Hematopoietic multipotent progenitor cell treated with erythropoietin and hydrocortisone succinate and interleukin-3 and kit ligand, for 6 days (in vitro differentiated cells): ENCODE measurements around the gene DCAF4.

Experiments used
- DNase-seq: peaks from one replicate; pipeline ENCODE4 v3.0.0-alpha.2; 2015

The DCAF4 gene, protein sequence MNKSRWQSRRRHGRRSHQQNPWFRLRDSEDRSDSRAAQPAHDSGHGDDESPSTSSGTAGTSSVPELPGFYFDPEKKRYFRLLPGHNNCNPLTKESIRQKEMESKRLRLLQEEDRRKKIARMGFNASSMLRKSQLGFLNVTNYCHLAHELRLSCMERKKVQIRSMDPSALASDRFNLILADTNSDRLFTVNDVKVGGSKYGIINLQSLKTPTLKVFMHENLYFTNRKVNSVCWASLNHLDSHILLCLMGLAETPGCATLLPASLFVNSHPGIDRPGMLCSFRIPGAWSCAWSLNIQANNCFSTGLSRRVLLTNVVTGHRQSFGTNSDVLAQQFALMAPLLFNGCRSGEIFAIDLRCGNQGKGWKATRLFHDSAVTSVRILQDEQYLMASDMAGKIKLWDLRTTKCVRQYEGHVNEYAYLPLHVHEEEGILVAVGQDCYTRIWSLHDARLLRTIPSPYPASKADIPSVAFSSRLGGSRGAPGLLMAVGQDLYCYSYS

DNA sequence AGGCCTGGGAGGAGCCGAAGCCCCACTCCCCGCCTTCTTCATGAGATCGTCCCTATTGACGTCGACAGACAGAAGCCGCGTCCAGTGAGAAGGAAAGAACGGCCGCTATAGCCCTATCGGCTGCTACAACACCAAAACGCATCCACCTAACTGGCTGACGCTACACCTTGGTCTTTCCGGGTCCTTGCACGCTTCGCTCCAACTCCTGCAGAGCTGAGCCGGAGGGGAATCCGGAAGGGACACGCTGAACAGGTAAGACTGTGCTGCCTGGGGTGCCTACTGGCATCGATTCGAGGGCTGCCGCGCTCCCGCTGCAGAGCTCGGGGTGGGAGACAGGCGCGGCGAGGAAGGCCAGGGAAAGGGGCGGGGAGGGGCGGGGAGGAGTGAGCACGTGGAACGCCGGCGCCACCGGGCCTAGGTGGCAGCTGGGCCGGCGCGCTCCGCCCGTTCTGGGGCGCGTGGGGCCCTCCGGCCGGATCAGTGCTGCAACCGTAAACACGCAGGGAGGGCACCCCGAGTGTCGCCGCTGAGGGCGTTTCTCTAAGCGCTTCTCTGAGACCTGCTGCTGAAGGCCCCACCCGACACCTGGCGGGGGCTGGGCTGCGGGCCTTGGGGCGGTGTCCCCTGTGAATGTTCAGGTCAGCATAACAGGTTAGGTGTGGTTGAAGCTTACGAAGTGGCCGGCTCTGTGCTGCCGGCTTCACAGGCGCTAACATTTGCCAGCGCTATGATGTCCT, at the start of gene DCAF4:
DCAF4 (plus strand) TSS at position 173 of the 737 bp plus-strand sequence. CDS start 11,515 bp downstream, outside the sequence.
- peak; percentile 100 for DNase-seq

DNA sequence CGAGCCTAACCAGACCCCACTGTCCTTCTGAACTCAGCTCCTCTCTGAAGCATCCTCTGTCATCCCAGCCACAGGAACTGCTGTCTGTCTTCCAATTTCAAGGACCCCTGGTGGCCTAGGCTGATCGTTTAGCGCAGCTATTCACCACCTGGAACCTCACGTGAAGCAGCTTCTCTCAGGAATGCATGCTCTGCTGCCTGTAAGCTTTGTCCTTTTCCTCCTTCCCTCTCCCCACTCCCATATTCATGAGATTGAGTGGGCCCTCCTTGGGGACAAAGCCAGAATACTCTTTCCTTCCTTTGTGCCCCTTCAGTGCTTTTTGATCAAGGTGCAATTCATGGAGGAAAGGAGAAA, 49.6 kb upstream of the DCAF4 start:
- no peak for DNase-seq

DNA sequence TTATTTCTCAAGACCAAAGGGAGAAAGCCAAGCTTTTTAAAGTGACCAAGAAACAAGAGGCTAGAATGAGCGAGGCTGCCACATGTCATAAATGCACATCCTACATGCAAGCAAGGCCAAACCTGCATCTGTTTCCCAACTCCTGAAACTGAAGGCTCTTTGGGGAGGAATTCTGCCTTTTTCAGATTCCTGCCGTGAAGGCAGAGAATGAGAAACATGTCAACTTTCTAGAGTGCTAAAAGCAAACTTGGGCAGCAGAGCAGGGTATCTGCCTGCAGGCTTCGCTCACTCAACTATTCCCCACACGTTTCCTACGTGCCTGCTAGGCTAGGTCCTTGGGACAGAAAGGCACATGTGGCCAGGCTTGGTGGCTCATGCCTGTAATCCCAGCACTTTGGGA, 47.5 kb upstream of the DCAF4 start:
- DNase-seq = no peak

DNA sequence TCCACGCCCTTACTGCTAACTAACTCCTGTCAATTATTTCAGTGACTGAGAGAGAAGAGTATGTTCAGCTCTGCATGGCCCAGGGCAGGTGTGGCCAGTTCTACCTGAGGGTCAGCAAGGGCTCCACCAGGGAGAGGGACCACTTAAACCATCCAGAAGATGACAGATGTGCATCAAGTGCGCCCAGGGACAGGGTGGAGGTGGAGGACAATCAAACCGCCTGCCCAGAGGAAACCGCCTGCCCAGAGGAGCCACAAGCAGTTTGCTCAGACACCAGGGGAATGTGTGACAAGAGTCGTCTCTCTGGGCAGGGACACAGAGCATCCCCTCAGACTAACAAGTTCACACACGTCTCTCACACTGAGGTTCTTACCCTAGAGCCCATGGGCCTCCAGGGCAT, 46.8 kb upstream of the DCAF4 start:
- no peak for DNase-seq

DNA sequence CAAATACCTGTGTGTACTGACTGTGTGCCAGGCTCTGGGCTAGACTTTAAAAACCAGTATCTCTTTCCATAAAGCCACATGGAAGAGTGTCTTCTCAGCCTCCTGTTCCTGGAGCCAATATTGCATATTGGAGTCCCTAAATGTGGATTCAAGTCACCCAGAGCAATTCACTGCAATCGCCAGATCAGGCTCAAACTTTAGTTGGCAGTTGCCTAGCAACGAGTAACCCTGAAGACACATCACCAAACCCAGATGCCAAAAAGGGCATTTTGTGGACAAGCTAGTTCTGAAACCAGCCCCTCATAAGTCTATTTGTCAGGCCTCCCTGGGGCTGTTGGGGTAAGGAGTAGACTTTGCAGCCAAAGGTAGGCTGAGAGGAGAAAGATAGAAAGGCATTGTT, 46.1 kb upstream of the DCAF4 start:
- DNase-seq = no peak

DNA sequence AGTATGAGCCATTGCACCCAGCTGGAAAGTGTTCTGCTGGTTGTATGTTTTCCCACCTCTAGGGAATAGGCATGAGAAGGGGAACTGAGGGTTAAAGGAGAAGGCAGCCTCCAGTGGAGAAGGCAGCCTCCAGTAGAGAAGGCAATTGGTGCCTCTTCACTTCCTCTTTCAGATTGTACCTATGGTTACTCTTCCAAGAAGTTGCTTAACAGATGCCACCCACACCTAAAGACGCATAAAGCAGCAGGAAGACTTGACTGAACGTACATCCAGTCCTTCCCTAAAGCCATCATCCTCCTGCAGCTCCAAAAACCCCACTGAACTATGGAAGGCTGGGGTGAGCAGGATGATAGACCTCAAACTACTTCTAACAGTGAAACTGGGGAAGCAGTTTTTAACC, 45.4 kb upstream of the DCAF4 start:
- DNase-seq = no peak

DNA sequence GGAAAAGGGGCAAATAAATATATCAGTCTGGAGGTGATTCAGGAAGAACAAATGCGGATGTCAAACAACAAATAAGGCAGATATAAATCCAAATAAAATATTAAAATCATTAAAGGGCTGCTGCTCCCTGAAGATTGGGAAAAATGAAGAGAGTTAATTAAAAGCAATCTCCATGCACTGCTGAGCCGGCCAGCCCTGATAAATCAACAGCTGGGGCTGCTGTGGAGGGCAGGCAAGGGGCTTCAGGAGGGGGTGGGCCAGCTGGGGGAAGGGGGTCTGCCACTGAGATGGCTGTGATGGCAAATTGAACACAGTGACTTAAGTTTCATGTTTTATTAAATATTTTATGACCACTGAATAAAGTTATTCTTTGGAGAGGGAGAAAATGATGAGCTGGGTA, 44.7 kb upstream of the DCAF4 start:
- no peak for DNase-seq

DNA sequence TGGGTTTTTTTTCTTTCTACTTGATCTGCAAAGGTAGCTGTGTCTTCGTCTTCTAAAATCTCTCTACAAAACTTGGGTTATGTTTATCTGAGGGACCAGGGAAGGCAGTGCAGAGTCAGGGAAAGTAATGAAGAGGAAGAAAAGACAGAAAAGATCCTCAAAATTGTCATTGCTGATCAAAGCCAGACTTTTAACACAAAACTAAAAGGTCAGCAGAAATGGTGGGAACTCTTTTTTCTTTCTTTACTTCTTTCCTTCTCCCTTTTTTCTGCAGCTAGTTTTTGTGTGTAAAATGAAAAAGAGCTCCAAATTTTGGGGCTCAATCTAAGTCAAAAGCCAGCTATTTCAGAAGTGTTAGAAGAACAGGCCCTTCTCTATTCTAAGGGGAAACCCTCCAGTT, 44.2 kb upstream of the DCAF4 start:
- no peak for DNase-seq

DNA sequence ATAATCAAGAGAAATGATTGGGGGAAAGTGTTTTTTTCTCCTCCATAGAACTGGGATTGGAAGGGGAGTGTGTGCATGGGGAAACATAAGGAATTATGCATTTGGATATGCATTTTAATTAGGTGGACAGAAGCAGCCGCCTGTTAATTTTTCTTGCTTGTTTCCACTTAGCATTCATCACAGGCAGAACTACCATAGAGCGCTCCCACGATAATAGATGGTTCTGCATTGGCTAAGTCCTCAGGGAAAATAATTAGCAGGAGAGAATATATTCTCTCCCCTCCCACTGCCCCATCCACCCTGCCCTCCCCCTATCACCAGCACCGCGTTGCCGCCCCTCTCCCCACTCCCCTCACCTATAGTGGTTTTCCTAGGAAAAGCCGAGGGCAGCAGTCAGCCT, 43.8 kb upstream of the DCAF4 start:
- DNase-seq = no peak

DNA sequence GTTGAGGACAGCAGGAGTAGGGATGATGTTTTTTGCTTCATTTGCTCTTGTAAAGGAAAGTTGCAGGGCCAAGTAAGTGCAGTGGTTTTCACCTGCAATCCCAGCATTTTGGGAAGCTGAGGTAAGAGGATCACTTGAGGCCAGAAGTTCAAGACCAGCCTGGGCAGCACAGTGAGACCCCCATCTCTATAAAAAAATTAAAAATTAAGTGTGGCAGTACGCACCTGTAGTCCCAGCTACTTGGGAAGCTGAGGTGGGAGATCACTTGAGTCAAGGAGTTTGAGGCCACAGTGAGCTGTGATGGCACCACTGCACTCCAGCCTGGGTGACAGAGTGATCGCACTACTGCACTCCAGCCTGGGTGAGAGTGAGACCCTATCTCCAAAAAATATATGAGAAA, 43.2 kb upstream of the DCAF4 start:
- DNase-seq = no peak

DNA sequence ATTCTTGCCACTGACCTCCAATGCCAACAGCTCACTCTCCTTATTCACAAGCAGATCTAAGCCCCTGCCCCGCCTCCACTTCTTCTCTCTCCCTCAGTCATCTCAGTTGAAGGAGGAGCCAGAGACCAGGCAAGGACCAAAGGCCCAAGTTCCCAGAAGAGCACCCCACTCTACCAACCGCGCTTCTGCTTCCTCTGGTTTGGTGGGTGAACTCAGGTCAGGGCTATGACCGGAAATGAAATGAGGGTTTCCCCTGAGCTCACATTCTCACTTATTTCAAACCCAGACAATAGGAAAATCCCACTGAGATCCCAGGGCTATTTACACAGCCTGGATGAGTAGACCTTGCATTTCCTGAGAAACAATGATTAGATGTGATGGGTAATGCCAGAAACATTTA, 42.3 kb upstream of the DCAF4 start:
- no peak for DNase-seq

DNA sequence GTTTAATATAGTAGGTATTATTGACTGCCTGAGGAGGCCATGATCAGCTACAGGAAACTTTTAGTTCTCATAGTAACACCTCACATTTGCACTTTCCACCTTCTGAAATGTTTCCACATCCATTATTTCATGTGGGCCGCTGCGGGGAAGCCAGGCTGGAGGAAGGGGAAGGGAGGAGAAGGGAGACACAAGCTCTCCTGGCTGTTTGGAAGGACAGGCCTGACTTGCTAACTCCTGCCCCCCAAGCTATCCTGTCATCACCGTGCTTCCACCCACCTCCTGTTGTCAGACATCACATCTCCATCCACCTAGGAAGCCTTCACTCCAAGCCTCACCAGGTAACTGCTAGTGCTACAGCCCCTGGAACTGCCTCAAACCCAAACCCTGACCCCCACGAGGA, 41.9 kb upstream of the DCAF4 start:
- DNase-seq = no peak

DNA sequence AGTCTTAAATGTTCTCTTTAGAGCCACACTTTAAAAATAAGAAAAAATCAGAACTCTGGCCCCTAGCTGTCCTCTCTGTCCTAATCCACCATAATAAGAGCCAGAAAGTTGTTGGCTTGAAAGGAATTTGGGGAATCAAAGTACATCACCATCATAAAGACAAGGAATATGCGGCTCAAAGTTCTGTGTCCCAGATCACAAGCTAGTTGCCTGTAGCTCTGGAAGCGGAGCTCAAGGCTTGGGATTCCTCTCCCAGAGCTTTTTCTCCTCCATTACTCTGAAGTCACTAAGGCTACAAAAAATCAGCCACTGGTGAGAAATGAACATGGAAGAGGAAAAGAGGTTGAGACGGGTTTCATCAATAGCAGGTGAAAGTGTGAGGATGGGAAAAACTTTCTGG, 38.8 kb upstream of the DCAF4 start:
- DNase-seq = no peak

DNA sequence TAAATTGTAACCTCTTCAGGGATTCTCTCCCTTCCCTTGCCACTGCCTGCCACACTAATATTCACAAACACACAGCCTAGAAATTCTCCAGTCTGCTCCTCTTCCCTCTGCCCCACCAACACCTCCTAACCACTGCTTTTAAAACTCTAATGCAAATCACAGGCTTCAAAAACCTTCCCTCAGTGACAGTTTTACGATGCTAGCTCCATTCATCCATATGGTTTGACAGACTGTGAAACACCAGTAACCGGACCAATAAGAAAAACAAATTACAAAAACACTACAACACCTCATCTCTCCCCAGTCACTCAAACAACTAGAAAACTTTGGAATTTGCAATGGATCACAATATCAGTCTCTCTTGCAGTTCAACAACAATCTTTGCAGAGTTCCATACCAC, 38.1 kb upstream of the DCAF4 start:
- no peak for DNase-seq

DNA sequence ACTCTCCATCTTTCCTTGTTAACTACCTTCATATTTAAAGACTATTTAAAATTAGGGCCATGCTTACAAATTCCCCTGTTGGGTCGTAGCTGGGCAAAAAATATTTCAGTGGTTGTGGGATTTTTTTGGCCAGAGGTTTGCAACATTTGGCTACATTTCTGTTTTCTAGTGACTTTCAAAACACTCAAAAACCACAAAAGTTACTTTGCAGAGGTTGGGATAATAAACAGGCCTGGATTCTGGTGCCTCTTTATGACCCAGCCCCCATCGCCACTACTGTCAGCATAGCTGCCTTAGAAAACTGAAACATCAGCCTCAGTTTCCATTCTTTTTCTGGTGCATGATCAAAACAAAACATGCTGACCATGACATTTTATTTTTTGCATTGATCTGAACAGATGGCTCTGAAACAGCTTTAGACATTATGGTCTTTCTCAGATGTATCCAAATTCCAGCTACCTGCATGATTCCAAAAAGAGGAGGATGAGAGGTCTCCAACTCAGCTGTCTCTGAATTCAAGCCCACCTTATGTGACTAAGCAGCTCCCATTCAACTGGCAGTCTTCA, 37.5 kb upstream of the DCAF4 start:
- DNase-seq = no peak

DNA sequence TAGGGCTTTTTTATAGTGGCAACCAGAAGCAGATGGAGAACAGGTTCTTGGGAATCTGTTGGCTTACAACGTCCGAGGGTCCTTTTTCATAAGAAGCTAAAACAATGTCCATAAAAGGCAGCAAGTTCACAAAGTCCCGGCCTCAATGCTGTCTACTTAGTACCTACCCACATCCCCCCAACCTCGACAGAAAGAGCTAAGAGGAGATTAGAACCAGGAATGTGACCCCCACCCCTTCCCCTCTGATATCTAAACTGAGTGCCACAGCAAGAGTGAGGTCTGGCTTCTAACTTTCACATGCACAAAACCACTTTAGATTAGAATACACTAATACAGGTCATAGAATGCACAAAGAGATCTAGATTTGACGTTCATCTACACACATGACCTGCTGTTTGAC, 36.9 kb upstream of the DCAF4 start:
- no peak for DNase-seq

DNA sequence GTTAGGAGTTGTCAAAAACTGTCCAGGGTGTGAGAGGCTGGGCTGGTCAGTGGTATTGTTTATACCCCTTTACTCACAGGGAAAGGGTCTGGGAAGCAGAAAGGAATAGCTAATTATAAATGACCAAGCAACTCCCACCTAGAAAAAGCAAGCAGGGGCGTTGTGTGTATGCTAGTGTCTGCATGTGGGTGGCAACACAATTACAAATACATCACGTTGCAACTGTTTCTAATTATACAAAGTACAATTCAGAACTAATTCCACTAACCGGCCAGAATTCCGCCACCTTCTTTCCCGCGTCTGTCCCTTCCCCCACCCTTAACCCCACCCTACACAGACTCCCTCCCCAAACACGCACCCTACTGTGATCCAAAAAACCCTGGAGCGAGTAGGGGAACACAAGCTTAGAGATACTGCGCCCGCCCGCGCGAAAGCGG, 34.6 kb upstream of the DCAF4 start:
- no peak for DNase-seq

DNA sequence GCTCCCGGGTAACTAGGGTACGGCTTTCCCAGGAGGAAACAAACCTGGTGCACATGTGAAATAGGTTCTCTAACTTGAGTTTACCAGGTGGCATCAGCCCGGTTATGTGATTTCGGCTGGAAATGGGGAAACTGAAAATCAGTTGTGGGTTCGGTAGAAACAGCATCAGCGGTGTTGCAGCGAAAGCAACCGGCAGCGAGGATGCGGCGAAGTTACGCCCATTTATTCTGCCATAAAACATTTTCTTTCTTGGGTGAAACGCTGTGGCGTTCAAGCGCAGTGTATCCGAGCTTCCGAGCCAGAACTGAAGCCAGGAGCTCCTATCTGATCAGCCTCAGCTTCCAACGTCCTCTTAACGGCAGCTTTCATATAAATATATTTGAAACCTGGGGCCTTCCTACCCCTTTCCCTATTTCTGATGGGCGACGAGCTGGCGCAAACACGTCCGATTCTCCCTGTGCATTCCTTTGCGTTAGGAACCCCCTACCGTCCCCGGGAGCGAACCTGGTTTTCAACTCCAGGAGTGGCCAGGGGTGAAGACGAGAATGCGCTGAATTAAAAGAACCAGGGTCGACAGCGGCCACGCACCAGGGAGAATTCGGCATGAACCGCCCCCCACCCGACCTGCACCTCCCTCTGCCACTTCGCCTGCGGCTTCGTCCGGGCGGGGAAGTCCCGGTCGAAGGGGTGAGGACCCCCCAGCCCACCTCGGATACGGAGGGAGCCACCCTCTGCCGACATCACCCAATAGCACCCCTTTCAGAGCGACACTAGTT, 34.0 kb upstream of the DCAF4 start:
- DNase-seq = peak; percentile 32

DNA sequence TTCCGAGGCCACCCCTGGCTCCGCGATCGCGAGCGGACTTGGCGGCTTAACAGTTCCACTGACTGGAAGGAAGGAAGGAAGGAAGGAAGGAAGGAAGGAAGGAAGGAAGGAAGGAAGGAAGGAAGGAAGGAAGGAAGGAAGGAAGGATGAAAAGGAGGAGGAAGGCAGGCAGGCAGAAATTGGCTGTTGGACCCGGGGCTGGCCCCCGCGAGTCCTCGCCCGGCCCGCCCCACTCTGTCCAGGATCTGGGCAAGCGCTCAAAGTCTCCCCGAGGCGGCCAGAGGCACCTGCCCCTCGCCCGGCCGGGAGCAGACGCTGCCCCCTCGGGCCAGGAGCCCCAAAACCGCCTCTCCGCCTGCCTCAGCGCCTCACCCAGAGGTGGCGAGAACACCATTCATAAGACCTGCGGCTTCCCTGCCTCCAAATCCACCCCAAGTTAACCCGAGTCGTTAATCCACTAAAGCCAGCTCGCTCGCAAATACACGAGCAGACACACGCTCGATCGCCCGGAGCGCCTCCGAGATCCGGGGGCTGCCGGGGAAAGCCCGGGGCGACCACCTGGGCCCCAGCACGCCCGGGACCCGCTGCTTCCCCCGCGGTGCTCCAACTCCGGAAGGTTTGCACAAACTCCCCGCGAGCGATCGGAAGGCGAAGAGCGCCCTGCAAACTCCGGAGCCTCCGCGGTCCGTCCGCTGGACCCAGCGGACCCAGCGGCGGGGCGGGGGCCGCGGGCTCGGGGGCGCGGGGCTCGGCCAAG, 33.2 kb upstream of the DCAF4 start:
- peak; percentile 48 for DNase-seq

DNA sequence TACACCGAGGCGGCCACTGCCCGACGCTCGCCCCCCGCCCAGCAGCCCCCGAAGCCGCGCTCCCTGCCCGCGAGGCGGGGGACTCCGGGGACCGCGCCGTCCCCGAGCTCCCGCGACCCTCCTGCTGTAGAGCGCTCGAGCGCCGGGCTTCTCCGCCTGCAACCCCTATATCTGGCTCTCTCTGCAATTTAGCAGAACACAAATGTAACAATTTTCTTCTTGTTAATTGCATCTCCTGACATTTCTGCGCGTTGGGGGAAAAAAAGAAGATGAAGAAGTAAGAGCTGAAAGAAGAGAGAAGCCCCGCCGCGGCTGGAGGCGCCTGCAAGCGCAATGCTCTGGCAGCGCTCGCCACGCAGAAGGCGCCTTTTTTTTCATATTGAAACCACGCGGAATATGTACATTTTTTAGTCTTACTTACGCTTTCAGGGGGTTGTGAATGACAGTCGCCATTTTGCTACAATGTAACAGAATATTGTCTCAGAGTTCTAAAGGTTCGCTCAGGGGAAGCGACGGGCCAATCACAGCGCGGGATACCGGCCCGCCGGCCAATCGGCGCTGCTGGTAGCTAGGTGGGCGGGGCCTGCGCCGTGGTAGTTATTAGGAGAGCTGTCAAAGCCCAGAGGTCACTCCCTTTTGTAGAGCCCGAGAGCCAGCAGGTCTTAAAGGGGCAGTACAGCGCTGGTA, 32.5 kb upstream of the DCAF4 start, which contains the start of gene DPF3:
DPF3 (minus strand) TSS at position 466 of the 687 bp plus-strand sequence; CDS start at position 453, 13 bp downstream.
- DNase-seq = peak; percentile 99

DNA sequence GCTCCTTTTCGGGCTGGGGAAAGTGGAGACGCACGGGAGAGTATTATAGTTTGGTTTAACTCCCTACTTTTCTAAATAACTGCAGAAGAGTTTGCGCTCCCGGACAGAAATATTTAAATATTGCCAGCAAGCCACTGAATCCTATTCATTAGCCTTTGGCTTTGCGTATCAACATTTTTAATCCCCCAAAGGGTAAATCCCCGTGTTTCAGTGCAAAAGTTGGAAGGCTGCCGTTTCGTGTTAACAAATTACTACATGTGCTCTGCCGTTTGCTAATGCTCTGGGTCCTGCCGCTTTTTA, 32.0 kb upstream of the DCAF4 start:
- no peak for DNase-seq
